Fibroblast of skin of scalp (primary cell): ENCODE data around the gene TNS3.

Experiments
- DNase-seq: peaks from one replicate; pipeline ENCODE4 v3.0.0-alpha.2; 2013

The TNS3 gene

DNA sequence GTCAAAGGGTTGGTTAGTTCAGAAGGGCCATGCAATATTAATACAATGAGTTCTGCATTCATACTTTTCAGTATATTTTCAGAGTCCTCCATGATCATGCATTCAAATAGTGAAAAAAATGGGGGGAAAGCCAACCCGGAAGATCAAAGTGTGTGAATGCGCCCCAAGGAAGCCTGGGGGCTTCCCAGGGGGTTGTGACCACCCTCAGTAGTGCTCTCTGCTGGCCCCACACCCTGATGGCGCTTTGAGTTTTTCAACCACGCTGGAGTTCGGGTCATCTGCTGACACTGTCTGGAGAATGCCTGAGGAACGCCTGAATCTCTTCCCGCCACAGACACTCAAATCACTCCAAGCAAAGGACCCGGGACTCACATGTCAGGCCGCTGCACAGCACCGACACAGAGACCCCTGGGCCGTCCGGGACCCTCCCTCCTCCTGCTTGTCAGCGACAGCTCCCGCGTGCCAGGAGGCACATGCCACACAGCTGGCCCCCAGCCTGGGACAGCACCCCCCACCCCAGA lies 1.0 kb downstream of the TNS3 start:
- no peak for DNase-seq

DNA sequence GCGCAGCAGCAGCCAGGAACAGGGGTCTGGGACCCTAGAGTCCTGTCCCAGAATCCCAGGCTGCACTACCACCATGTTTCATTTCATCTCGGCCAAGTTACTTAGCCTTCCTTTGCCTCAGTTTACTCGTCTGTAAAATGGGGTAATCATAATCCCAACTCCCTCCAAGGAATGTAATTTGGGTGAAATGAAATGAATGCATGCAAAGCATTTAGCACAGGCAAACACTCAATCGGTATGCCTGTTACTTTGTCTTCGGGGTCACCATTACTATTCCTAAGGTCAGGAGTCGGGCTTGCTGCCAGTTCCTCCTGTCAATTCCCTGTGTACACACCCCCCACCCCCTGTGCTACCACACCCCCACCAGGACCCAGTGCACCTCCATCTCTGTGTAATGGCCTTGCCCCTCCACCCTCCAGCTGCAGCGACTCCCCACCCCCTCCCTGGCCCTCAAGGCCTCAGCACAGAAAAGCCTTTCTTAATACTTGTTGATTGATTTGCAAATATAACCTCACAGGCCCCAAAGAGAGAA lies 1.7 kb downstream of the TNS3 start:
- no peak for DNase-seq

DNA sequence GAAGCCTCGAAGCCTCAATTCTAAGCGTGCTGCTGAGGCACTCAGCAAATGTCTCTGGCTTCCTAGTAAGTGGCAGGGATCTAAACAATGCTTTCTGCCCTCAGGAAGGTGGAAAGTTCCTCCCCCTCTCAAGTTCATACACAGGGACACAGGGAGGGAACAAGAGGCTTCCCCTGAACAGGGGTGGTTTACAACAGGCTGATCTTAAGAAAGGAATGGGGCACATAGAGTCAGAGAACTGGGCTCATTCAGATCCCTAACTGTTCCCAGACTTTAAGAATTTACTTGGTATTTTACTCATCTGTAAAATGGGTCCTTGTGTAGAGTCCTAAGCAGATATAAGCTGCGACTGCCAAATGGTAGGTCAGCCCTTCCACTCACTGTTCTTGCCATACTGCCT lies 2.5 kb downstream of the TNS3 start:
- DNase-seq, result no peak

DNA sequence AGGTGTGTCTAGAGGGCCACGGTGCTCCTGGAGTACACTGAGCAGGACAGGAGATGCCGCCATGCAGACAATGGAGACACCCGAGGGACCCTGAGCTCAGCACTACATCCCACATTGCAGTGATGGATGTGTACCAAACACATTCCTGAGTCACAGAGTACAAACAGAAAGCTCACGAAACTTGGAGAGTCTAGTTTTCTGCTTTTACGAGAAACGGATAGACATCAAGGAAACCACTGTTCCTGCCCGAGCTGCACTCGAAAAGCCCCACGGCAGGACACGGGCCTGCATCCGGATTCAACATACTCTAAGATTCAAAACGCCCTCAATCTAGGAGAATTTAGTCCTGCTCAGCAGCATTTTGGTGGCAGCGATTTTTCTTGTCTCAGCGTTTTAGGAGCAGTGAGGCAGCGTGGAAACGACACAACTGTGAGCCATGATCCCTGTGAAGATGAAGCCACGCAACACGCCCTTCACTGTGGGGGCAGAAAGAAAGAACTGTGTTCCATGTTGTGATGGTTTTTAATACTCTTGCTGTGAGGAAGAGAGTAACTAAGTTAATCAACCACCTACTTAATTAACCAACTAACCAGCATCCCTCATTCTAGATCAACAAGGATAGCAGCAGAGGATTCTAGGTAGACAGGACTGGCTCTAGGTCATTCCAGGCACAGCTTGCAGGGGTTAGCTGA lies 3.2 kb downstream of the TNS3 start:
- peak; percentile 86 for DNase-seq

DNA sequence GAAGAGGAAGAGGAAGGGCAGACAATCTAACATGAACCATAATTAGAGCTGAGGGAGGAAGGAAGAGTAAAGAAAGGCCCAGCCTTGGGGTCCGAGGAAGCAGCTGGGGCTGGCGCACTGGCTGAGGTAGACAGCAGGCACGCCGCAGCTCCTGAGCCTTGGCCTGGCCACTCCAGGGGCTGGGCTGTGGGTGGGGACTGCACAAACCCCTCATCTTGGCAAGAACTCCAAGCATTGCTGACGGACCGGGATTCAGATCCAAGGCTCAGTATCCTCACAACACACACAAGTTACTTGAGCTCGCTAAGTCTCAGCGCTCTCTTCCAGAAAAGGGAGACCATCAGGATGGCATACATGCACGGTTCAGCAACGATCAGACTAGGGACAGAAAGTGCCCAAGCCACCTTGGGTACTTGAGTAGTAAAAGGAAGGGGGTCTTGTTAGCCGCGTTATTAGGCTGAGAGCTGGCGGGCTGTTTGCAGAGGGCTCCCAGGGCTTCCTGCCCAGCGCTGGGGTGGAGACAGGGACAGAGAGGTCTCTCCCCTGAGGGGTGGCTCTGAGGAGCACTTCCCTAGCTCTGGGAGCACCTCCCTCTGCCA lies 4.5 kb downstream of the TNS3 start:
- DNase-seq, result no peak

- DNase-seq, result no peak
These were observed 5.0 kb downstream of the TNS3 start for GRCh38 chr7:47576866-47577306.

GRCh38 chr7:47576031-47576865 lies 5.7 kb downstream of the TNS3 start:
- peak; percentile 74 for DNase-seq

- no peak for DNase-seq
These were observed 7.2 kb downstream of the TNS3 start for GRCh38 chr7:47574482-47575329.

DNA sequence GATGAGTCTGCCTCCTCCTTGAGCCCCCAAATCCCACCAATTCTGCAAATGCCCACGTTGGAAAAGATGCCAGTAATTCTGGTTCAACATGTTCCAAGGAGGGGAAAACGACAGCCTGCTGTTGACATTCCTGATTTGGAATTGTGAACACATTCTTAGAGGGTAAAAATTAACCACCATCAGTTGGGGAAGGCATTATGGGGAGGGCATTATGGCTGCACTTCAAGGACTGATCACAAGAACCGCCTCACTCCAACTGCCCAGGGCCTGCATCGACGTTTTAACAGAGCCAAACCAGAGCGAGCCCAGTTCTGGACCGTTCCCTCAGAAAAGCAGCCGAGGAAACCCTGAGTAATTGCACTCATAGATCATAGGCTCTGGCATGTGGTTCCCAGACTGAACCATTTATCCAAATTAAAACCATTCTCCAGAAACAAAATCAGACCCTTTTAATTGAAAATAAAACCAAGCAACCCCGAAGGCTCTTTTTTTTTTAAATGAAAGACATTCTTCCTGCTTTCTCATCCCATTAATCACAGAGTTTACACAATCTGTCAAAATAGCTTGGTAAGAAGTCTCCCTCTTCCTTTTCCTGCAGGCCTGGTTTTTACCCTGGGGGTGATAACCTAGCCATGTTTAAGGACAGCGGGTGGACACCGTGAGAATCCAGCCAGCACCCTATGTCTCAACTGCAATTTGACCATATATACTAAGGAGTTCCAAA lies 8.0 kb downstream of the TNS3 start:
- DNase-seq, result peak; percentile 93

GRCh38 chr7:47572939-47573757 lies 8.8 kb downstream of the TNS3 start:
- DNase-seq, result no peak

GRCh38 chr7:47572094-47572445 lies 9.8 kb downstream of the TNS3 start:
- no peak for DNase-seq

DNA sequence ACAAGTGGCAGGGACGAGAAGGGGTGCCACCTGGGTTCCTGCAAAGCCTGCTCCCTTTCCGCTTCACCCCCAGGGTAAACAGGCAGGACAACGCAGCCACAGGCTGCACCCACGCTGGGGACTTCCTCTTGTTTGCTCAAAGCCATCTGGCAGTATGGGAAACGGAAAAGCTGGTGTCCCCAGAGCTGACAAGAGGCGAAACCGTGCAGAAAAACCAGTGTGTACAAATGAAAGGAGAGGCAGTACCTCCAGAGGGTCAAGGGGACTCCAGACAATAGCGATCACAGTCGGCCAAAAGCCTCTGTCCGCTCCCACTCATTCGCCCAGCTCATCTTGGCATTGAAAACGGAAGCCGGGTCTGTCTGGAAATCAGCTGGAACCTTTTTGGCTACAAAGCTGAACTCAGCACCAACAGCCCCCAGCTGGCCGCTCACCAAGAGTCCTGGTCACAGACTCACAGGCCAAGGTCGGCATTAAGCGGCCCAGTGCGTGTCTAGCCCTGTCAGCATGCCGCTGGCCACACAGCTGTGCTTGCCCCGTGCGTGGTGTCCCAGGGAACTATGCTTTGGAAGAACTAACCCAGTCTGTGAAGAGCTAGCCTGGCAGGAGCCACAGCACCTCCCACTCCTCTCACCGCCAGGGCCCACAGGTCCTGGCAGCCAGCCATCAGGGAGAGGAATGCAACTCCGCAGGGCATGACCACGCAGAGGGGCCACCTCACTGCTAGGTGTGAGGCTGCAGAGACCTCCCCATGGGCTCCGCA lies 10.4 kb downstream of the TNS3 start:
- DNase-seq, result peak; percentile 77

- peak; percentile 51 for DNase-seq
These were observed 11.3 kb downstream of the TNS3 start for GRCh38 chr7:47570649-47571050.

- DNase-seq, result no peak
These were observed 13.4 kb downstream of the TNS3 start for GRCh38 chr7:47568547-47568946.

DNA sequence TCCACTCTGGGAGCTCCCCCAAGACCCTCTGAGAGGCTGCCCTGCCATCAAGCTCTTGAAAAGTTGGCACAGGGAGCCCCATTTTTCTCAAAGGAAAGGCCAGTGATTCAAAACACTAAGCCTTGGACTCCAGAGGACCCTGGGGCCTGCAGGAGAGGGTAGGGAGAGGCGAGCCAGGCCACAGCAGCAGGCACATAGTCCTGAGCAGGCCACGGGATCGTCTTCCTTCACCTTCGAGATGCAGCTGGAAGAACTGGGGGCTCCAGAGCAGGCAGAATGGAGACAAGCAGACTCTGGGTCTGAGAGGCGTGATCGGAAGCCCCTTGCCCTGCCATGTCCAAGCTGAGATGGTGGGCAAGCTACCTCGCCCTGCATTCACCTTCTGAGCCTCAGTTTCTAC lies 13.9 kb downstream of the TNS3 start:
- no peak for DNase-seq

DNA sequence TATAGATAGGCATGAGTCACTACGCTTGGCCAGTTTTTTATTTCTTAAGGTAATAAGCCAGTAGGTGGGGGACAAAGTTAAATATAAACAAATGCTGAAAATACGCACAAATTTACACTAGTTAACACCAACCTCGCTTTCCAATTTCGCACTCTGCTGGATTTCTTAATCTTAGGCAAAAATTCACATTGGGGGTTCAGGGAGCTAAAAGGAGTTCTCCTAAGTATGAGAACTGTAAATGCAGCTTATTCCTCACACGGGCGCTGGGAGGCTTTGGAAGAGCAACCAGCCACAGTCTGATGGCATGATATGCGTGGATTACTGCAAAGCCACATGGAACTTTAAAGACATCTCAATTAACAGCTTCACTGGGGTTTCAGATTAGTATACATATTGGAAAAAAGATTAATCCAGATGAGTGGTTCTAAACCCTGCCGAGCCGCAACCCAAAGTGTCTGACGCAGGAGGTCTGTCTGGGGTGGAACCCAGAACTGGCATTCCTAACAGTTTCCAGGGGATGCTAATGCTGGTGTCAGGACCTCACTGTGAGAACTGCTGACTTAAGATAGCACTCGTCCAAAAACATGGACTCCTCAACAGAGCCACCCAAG lies 16.2 kb downstream of the TNS3 start:
- no peak for DNase-seq

- DNase-seq, result no peak
These were observed 18.4 kb downstream of the TNS3 start for GRCh38 chr7:47563521-47563920.

DNA sequence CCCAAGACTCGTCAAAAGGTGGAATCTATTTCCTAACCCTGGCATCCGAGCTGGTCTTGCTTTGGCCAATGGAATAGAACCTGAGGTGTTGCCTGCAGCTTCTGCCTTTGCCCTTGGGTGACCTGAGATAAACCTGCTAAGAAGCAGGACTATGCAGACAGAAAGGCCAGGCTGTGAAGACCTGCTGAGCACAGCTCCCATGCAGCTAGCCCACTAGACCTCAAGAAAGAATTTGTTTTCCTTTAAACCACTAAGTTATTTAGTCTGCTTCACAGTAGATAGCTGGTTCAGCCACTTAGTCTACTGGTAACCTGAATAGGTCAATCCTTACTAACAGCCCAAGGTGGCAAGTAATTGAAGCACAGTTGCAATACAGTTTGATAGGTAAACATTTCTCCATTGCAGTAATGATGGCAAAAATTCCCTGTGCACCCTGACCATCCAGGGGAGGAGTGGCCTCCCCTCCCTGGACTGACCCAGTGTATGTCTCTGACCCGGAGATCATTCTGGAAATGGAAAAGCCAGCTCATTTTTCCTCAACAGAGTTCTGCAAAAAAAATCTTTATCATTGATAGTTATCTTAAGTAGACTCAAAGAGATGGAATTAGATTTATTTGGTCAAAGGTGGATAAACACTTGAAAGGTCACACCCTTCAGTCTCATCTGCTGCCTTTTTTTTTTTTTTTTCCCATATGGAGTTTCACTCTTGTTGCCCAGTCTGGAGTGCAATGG lies 20.0 kb downstream of the TNS3 start:
- no peak for DNase-seq
